Thoracic aorta endothelial cell (primary cell): Measurements from ENCODE around the gene RPS19BP1. TPM values are rescaled to one million over a fixed set of nuclear protein-coding genes. Genes with fewer than 3 reads are reported as not detected.

Experiments used
- total RNA-seq: library from RNA; depleted of rRNA; stranded (reverse); fragments of >200 nt; gene quantifications from 2 replicates; pipeline ENCODE4 v1.2.3, GENCODE V29; 2012

Gene RPS19BP1, protein sequence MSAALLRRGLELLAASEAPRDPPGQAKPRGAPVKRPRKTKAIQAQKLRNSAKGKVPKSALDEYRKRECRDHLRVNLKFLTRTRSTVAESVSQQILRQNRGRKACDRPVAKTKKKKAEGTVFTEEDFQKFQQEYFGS
- total RNA-seq = 43.4 and 68.9 TPM in 2 replicates

DNA sequence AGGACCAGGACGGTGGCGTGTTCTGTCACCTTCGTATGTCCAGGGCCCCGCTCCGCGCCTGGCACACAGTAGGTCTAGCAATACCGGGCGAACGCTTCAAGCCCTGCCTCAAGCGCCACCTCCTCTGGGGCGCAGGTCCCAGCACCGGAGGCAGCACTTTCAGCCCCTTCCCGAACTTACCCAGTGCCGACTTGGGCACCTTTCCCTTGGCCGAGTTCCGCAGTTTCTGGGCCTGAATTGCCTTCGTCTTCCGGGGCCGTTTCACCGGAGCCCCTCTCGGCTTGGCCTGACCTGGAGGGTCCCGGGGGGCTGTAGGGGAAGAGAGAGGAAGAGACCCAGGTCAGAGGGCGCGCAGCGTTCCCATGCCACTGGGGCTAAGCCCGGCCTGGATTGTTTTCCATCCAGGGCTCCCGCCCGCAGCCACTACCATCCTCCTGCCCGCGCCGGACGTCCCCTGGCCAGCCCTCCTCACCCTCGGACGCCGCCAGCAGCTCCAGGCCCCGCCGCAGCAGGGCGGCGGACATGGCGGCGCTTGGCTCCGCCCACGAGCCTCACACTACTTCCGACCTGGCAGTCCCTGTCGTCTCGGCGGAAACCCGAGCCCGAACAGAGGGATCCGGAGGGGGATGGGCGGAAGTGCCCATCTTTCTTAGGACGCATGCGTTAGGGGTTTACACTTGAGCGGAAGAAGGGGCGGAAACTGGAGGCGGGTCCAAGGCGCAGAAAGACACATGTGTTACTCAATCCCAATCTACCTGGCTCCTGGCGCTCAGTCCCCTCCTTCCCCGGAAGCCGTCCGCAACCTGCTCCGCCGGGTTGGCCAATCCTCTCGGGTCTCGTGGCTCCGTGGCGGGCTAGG is at the start of gene RPS19BP1:
RPS19BP1 (minus strand) TSS at position 534 of the 859 bp plus-strand sequence; CDS start at position 524, 10 bp downstream.

DNA sequence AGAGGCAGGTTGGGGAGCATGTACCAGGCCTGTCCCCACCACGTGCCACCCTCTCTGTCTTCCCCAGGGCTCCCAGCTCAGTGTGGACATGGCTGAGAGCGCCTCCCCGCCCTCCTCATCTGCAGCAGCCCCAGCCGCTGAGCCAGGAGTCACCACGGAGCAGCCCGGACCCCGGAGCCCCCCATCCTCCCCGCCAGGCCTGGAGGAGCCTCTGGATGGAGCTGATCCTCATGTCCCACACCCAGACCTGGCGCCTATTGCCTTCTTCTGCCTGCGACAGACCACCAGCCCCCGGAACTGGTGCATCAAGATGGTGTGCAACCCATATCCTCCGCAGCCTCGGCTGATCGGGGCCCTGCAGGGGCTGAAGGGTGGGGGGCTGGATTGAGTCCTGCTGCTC is 38.1 kb upstream of the RPS19BP1 start, which contains the start of gene CACNA1I:
CACNA1I (plus strand) TSS at position 89 of the 400 bp plus-strand sequence; CDS start at position 89, 0 bp downstream.

DNA sequence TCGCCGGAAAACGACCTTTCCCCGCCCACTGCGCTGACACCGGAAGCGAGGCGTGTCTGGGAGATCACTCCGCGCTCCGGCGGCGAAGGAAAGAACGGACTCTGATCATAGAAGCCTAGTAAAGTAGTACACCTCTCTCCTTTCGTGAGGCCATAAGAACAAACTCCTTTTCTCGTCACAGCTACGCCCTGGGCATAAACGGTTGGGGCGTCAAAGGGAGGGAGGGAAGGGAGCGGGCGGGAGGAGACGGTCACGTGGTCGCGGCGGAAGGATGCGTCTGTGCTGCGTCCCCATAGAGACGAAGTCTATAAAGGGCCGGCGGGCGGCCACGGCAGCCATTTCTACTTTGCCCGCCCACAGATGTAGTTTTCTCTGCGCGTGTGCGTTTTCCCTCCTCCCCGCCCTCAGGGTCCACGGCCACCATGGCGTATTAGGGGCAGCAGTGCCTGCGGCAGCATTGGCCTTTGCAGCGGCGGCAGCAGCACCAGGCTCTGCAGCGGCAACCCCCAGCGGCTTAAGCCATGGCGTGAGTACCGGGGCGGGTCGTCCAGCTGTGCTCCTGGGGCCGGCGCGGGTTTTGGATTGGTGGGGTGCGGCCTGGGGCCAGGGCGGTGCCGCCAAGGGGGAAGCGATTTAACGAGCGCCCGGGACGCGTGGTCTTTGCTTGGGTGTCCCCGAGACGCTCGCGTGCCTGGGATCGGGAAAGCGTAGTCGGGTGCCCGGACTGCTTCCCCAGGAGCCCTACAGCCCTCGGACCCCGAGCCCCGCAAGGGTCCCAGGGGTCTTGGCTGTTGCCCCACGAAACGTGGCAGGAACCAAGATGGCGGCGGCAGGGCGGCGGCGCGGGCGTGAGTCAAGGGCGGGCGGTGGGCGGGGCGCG is 12.1 kb downstream of the RPS19BP1 start, which contains the start of gene ATF4:
ATF4 (plus strand) TSS at position 337 of the 880 bp plus-strand sequence. CDS start 884 bp downstream, outside the sequence.

DNA sequence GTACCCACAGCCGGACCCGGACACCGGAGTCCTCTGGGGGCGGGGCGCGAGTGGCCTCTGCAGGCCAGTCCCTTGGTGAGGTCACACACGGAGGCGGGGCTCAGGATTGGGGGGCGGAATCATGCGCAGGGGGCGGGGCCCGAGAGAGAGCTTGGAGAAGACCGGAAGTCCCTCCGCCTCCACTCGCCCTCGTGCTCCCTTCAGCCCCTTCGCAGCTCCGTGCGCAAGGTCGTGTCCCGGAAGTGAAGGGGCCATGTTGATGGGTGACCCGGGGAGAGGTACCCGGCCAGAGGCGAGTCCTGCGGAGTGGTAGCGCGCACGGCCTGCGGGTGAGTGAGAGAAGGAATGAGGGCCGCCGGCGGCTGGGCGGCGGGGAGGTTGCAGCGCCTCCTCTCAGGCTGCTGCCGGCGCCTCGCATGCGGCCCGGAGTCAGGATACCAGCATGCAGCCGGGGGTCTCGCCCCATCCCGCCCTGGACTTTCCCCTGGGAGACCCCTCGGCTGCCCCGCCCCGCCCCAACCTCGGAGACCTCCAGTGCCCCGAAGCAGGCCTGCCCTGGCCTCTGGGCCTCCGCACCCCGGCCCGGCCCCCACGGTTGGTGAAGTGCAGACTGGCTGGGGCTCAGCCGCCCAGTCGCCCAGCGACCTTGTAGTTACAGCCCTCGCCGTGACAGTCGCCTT is 30.3 kb downstream of the RPS19BP1 start, which contains the start of gene MIEF1:
MIEF1 (plus strand) TSS at position 182 of the 680 bp plus-strand sequence. CDS start 9,005 bp downstream, outside the sequence.

Other genes with a start within 250 kb of the RPS19BP1 start
- gene RPL3, start 213.1 kb downstream of the RPS19BP1 start, total RNA-seq = 2,415 and 2,760 TPM in 2 replicates
- gene SYNGR1, start 182.8 kb downstream of the RPS19BP1 start, total RNA-seq = 1.7 and 2.8 TPM in 2 replicates
- 11.6 and 14.8 TPM in 2 replicates for gene TAB1, start 133.0 kb downstream of the RPS19BP1 start, total RNA-seq
- not detected in 2 replicates for gene MGAT3, start 75.7 kb downstream of the RPS19BP1 start, total RNA-seq
- gene MIEF1, start 30.5 kb downstream of the RPS19BP1 start, total RNA-seq = 34.3 and 42.6 TPM in 2 replicates
- 228 and 263 TPM in 2 replicates for gene ATF4, start 12.2 kb downstream of the RPS19BP1 start, total RNA-seq
- gene CACNA1I, start 38.0 kb upstream of the RPS19BP1 start, total RNA-seq = not detected in 2 replicates